Lower lobe of right lung (tissue), 2 donors: ENCODE data around the gene SURF2. TPM values are rescaled to one million over a fixed set of nuclear protein-coding genes. Genes with fewer than 3 reads are reported as not detected.
A peak's percentile ranks its signal among the peaks of the same experiment; 100 is the strongest.

Source experiments
- ATAC-seq, 2 donors: fragments of 200-7000 bp; cut with Tn5 transposase; one replicate each; pipeline ENCODE4 v1.9.1; 2020 to 2022; ENCODE audit warnings: mild to moderate bottlenecking in 2 of 2, moderate library complexity in 2 of 2
- DNase-seq: peaks from one replicate; pipeline ENCODE4 v3.0.0-alpha.2; 2020
- H3K27ac ChIP-seq: fragments of 200-600 bp; one replicate; pipeline ENCODE4 v1.8.0; 2022
- H3K27me3 ChIP-seq: fragments of 200-600 bp; one replicate; pipeline ENCODE4 v1.8.0; 2022; ENCODE audit warnings: low read depth
- H3K36me3 ChIP-seq: fragments of 200-600 bp; one replicate; pipeline ENCODE4 v1.8.0; 2022; ENCODE audit warnings: mild to moderate bottlenecking
- H3K4me1 ChIP-seq: fragments of 200-600 bp; one replicate; pipeline ENCODE4 v1.8.0; 2022
- H3K4me3 ChIP-seq: fragments of 200-600 bp; one replicate; pipeline ENCODE4 v1.8.0; 2022; ENCODE audit warnings: mild to moderate bottlenecking
- H3K9me3 ChIP-seq: fragments of 200-600 bp; one replicate; pipeline ENCODE4 v1.8.0; 2022
- intact Hi-C: fragments of 100-400 bp; cut with DNase I; formaldehyde crosslinking; loops from one replicate; pipeline ENCODE4 v1.11.0; 2022
- total RNA-seq: library from RNA; stranded (reverse); fragmentation: NEBNext Ultra II Directional; extraction: Animal tissue kit (Norgen Biotek cat#: 25700); gene quantifications from one replicate; pipeline ENCODE4 v1.2.1, GENCODE V29; 2021
- TF ChIP-seq, protein P1 (sequence below): fragments of 200-600 bp; IDR thresholded peaks from one replicate; pipeline ENCODE4 v1.8.0; 2022; ENCODE audit warnings: antibody characterized with exemption, mild to moderate bottlenecking
- donor health status: DM: no; HTN: yes; CAD: no; lungs with severe emphysema.

Gene SURF2
- total RNA-seq, 1 donor from 2014 or later, result 15.2 TPM

DNA sequence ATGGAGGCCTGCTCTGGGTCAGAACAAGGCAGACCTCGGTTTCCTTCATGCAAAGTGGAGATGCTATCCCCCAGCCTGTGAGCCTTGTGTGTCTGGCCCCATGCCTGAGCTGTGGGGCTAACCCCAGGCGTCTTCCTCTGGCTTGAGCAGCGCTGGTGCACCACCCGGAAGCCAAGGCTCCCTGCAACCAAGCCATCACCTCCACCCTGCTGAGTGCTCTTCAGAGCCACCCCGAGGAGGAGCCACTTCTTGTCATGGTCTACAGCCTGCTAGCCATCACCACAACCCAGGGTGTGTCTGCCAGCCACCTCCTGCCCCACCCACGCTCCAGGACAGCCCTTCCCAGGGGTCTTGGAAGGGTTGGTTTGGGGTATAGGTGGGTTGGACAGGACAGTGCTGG, 45.2 kb downstream of the SURF2 start:
- ATAC-seq, result no peak
- H3K4me1 ChIP-seq, result no peaks in the 10 kb centered on the region
- TF ChIP-seq, protein P1, sequence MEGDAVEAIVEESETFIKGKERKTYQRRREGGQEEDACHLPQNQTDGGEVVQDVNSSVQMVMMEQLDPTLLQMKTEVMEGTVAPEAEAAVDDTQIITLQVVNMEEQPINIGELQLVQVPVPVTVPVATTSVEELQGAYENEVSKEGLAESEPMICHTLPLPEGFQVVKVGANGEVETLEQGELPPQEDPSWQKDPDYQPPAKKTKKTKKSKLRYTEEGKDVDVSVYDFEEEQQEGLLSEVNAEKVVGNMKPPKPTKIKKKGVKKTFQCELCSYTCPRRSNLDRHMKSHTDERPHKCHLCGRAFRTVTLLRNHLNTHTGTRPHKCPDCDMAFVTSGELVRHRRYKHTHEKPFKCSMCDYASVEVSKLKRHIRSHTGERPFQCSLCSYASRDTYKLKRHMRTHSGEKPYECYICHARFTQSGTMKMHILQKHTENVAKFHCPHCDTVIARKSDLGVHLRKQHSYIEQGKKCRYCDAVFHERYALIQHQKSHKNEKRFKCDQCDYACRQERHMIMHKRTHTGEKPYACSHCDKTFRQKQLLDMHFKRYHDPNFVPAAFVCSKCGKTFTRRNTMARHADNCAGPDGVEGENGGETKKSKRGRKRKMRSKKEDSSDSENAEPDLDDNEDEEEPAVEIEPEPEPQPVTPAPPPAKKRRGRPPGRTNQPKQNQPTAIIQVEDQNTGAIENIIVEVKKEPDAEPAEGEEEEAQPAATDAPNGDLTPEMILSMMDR, result no peak
- no peak overlapping the region for H3K27ac ChIP-seq
- no peak for DNase-seq
- no peak overlapping the region for H3K4me3 ChIP-seq
- peaks cover 28% of the 10 kb centered on the region for H3K36me3 ChIP-seq
- H3K9me3 ChIP-seq, result no peaks in the 10 kb centered on the region
- intact Hi-C loops, result no loop called here
- H3K27me3 ChIP-seq, result no peaks in the 10 kb centered on the region

DNA sequence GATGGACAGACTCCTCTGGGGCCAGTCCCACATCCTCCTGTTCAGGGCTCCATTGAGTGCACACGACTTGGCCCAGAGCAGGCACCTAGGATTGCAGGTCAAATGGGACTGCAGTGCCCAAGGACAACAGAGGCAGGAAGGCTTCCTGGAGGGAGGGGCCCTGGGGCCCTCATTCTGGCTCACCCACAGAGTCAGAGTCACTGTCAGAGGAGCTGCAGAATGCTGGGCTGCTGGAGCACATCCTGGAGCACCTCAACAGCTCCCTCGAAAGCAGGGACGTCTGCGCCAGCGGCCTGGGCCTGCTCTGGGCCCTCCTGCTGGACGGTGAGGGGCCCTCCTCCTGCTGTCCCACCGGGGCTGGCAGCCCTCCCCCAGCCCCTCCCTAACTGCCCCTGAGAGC, 46.3 kb downstream of the SURF2 start:
- Histone ChIP-seq H3K27ac (no peak overlapping the region), H3K36me3 (peaks cover 36% of the 10 kb centered on the region)
- DNase-seq, result no peak

DNA sequence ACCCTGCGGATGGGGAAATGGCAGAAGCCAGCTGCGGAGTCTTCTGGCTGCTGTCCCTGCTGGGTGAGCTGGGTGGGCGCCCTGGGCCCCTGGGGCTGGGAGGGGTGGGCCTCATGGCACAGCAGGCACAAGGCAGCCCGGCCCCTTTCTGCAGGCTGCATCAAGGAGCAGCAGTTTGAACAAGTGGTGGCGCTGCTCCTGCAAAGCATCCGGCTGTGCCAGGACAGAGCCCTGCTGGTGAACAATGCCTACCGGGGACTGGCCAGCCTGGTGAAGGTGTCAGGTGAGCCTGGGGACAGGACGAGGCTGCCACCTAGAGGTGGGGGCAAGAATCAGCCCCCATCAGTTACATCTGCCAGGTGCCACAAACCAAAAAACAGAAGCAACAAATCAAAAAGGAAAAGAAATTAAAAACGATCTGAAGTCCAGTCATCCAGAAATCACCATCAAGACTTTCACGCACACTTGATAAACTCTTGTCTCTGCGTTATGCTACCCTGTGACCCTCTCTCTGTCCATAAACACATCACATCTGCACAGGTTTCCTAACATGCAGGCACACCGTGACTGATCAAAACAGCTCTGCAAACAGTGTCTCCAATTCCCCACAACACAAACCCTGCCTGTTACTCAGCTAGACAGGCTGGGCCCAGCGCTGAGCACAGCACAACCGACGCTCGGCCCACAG, 47.6 kb downstream of the SURF2 start:
- ATAC-seq (peak; percentile 74 to 80), DNase-seq (peak; percentile 72)
- Histone ChIP-seq H3K27ac (no peak overlapping the region), H3K4me3 (no peak overlapping the region), H3K9me3 (no peaks in the 10 kb centered on the region), H3K27me3 (no peaks in the 10 kb centered on the region), H3K4me1 (no peaks in the 10 kb centered on the region), H3K36me3 (peaks cover 46% of the 10 kb centered on the region)
- TF ChIP-seq, protein P1, result peak; percentile 57
- intact Hi-C loops, result no loop called here

More for the DNA sequence above, 46.3 kb downstream of the SURF2 start:
- H3K9me3 ChIP-seq, result no peaks in the 10 kb centered on the region
- TF ChIP-seq, protein P1, result no peak
- H3K4me1 ChIP-seq, result no peaks in the 10 kb centered on the region
- intact Hi-C loops, result no loop called here
- H3K27me3 ChIP-seq, result no peaks in the 10 kb centered on the region
- H3K4me3 ChIP-seq, result no peak overlapping the region
- no peak for ATAC-seq

DNA sequence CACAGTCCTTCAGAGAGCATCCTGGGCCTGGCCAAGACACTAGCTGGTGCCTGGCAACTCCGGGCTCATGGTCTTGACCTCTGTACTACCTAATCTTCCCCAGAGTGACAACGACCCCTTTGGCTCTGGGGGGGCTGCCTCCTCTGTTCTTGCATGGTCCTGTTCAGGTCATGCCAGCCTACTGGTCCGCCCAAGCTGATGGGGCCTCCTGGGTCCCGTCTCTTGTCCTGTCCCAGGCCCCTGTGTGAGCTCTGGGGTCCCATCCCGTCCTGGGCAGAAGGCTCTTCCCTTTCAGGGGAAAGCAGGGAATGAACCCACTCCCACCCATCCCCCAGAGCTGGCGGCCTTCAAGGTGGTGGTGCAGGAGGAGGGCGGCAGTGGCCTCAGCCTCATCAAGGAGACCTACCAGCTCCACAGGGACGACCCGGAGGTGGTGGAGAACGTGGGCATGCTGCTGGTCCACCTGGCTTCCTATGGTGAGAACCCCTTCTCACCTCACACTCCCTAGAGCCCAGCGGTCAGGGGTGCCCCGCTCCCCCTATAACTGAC, 48.2 kb downstream of the SURF2 start:
- ATAC-seq (no peak), DNase-seq (no peak)
- Histone ChIP-seq H3K9me3 (no peaks in the 10 kb centered on the region), H3K27me3 (no peaks in the 10 kb centered on the region), H3K36me3 (peaks cover 51% of the 10 kb centered on the region), H3K27ac (no peak overlapping the region), H3K4me1 (no peaks in the 10 kb centered on the region), H3K4me3 (no peak overlapping the region)
- intact Hi-C loops, result no loop called here
- TF ChIP-seq, protein P1, result no peak

DNA sequence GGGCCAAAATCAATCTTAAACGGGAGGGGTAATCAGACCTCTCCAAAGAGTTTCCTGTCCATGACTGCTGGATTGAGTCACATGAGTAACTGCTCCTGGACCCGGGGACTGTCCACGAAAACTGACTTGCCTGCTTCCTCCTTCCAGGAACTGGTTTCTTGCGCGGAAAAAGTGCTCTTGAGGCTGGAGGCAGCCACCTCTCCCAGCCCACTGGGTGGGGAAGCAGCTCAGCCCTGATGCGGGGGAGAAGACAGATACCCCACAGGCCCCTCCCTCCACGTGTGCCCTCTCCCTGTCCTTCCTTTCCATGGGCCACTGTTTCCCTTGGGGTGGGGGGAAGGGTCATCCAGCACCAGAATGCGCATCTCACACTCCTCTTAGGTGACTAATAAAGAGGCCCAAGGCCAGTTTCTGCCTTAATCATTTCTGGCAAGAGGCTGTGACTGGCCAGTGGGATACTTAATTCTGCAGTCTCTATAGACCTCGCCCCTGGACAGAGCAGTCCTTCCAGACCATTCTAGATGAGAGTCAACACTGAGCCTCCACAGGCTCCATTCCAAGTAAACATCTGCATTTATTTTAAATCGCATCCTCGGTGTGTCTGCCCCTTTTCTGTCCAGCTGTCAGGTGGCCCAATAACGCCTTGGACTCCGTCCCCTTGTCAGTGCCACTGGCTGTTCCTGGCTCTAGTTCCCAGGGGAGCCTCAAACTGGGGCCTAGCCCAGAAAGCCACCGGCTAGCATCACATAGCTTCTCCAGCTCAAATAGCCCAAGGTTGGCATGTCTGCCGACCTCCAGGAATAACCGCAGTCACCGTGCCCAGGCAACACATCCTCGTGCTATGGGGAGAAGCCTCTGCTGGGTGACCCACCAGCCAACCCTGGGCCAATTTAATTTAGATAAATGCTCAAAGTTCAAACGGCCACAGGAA, 49.4 kb downstream of the SURF2 start:
- H3K9me3 ChIP-seq, result no peaks in the 10 kb centered on the region
- H3K4me3 ChIP-seq, result no peak overlapping the region
- H3K27ac ChIP-seq, result no peak overlapping the region
- no peaks in the 10 kb centered on the region for H3K4me1 ChIP-seq
- no peak for ATAC-seq
- TF ChIP-seq, protein P1, result no peak
- peaks cover 64% of the 10 kb centered on the region for H3K36me3 ChIP-seq
- H3K27me3 ChIP-seq, result no peaks in the 10 kb centered on the region
- intact Hi-C loops, result no loop called here
- no peak for DNase-seq
